Measurements from ENCODE around the gene ACAP2. TPM values are rescaled to one million over a fixed set of nuclear protein-coding genes. Genes with fewer than 3 reads are reported as not detected.
A peak's percentile ranks its signal among the peaks of the same experiment; 100 is the strongest.
"Not testable (repeated sequence)": the region's sequence is repeated elsewhere in the genome, so short reads cannot be mapped to it uniquely, and the experiment has no call there.

Gene ACAP2
- total RNA-seq = 33.1 and 36.5 TPM in 2 replicates

GRCh38 chr3:195442573-195443390, at the start of gene ACAP2:
ACAP2 (minus strand) TSS chr3:195443020; CDS start chr3:195442847, 173 bp downstream.
- peak; percentile 100 for DNase-seq (ENCODE audit: low read depth in 2 of 2)

- DNase-seq (ENCODE audit: low read depth in 2 of 2) = no peak
Observed at GRCh38 chr3:195475614-195476013, 32.8 kb upstream of the ACAP2 start.

GRCh38 chr3:195475116-195475515, 32.3 kb upstream of the ACAP2 start:
- not testable (repeated sequence) for DNase-seq (ENCODE audit: low read depth in 2 of 2)

GRCh38 chr3:195468841-195469240, 26.0 kb upstream of the ACAP2 start:
- no peak for DNase-seq (ENCODE audit: low read depth in 2 of 2)

GRCh38 chr3:195468391-195468776, 25.6 kb upstream of the ACAP2 start:
- no peak for DNase-seq (ENCODE audit: low read depth in 2 of 2)

- DNase-seq (ENCODE audit: low read depth in 2 of 2) = no peak
Observed at GRCh38 chr3:195467641-195468390, 25.0 kb upstream of the ACAP2 start.

- no peak for DNase-seq (ENCODE audit: low read depth in 2 of 2)
Observed at GRCh38 chr3:195466251-195466650, 23.4 kb upstream of the ACAP2 start.

GRCh38 chr3:195462922-195463321, 20.1 kb upstream of the ACAP2 start:
- not testable (repeated sequence) for DNase-seq (ENCODE audit: low read depth in 2 of 2)

- DNase-seq (ENCODE audit: low read depth in 2 of 2) = no peak
Observed at GRCh38 chr3:195462308-195462610, 19.4 kb upstream of the ACAP2 start.

GRCh38 chr3:195461594-195462307, 18.9 kb upstream of the ACAP2 start:
- DNase-seq (ENCODE audit: low read depth in 2 of 2) = no peak

GRCh38 chr3:195460091-195460713, 17.4 kb upstream of the ACAP2 start:
- no peak for DNase-seq (ENCODE audit: low read depth in 2 of 2)

GRCh38 chr3:195458316-195458717, 15.5 kb upstream of the ACAP2 start:
- DNase-seq (ENCODE audit: low read depth in 2 of 2) = peak; percentile 23 to 39

GRCh38 chr3:195455789-195456188, 13.0 kb upstream of the ACAP2 start:
- DNase-seq (ENCODE audit: low read depth in 2 of 2) = no peak

- no peak for DNase-seq (ENCODE audit: low read depth in 2 of 2)
Observed at GRCh38 chr3:195453236-195453635, 10.4 kb upstream of the ACAP2 start.

GRCh38 chr3:195451373-195452015, 8.7 kb upstream of the ACAP2 start:
- no peak for DNase-seq (ENCODE audit: low read depth in 2 of 2)

- peak in 1 of 2 donors; percentile 31 for DNase-seq (ENCODE audit: low read depth in 2 of 2)
Observed at GRCh38 chr3:195450731-195451229, 8.0 kb upstream of the ACAP2 start.

- no peak for DNase-seq (ENCODE audit: low read depth in 2 of 2)
Observed at GRCh38 chr3:195448205-195448875, 5.5 kb upstream of the ACAP2 start.

GRCh38 chr3:195447201-195447600, 4.4 kb upstream of the ACAP2 start:
- no peak for DNase-seq (ENCODE audit: low read depth in 2 of 2)

GRCh38 chr3:195446359-195446758, 3.5 kb upstream of the ACAP2 start:
- peak in 1 of 2 donors; percentile 6 for DNase-seq (ENCODE audit: low read depth in 2 of 2)

GRCh38 chr3:195445885-195446284, 3.1 kb upstream of the ACAP2 start:
- DNase-seq (ENCODE audit: low read depth in 2 of 2) = no peak
